GM19452 (cell line): Measurements from ENCODE around the gene PARVG.

Source experiments
- ATAC-seq: cut with Tn5 transposase; IDR thresholded peaks from one replicate; pipeline ENCODE4 v1.9.1; 2021; ENCODE audit not compliant: unreplicated experiment

The PARVG gene

GRCh38 chr22:44180706-44181032, at the start of gene PARVG:
Gene PARVG, plus strand, starts transcription at chr22:44180925. Its CDS starts 2,405 bp downstream, at chr22:44183330.
- peak; percentile 62 for ATAC-seq

- no peak for ATAC-seq
These were observed 49.3 kb upstream of the PARVG start for GRCh38 chr22:44131412-44131811.

GRCh38 chr22:44131989-44132685, 48.6 kb upstream of the PARVG start:
- no peak for ATAC-seq

GRCh38 chr22:44132724-44133123, 48.0 kb upstream of the PARVG start:
- ATAC-seq = no peak

GRCh38 chr22:44133161-44133560, 47.6 kb upstream of the PARVG start:
- ATAC-seq = no peak

- no peak for ATAC-seq
These were observed 46.7 kb upstream of the PARVG start for GRCh38 chr22:44133901-44134571.

- ATAC-seq = no peak
These were observed 44.6 kb upstream of the PARVG start for GRCh38 chr22:44136112-44136511.

GRCh38 chr22:44136786-44137185, 43.9 kb upstream of the PARVG start:
- no peak for ATAC-seq

GRCh38 chr22:44137415-44137814, 43.3 kb upstream of the PARVG start:
- no peak for ATAC-seq

- ATAC-seq = no peak
These were observed 41.0 kb upstream of the PARVG start for GRCh38 chr22:44139773-44140172.

- no peak for ATAC-seq
These were observed 38.2 kb upstream of the PARVG start for GRCh38 chr22:44142421-44143104.

- no peak for ATAC-seq
These were observed 37.6 kb upstream of the PARVG start for GRCh38 chr22:44143105-44143474.

- no peak for ATAC-seq
These were observed 37.1 kb upstream of the PARVG start for GRCh38 chr22:44143579-44143978.

GRCh38 chr22:44144046-44144569, 36.6 kb upstream of the PARVG start:
- ATAC-seq = no peak

- no peak for ATAC-seq
These were observed 35.2 kb upstream of the PARVG start for GRCh38 chr22:44145544-44145943.

- ATAC-seq = no peak
These were observed 34.5 kb upstream of the PARVG start for GRCh38 chr22:44146088-44146861.

- no peak for ATAC-seq
These were observed 33.6 kb upstream of the PARVG start for GRCh38 chr22:44147008-44147645.

GRCh38 chr22:44147821-44148574, 32.7 kb upstream of the PARVG start:
- ATAC-seq = no peak

- ATAC-seq = no peak
These were observed 29.0 kb upstream of the PARVG start for GRCh38 chr22:44151676-44152075.

GRCh38 chr22:44153710-44154109, 27.0 kb upstream of the PARVG start:
- ATAC-seq = no peak
